Bronchial epithelial cell (primary cell): ENCODE measurements around the gene NEK10. TPM values are rescaled to one million over a fixed set of nuclear protein-coding genes. Genes with fewer than 3 reads are reported as not detected.

Source experiments
- DNase-seq: peaks from one replicate; pipeline ENCODE4 v3.0.0-alpha.2; 2010; ENCODE audit warnings: low read depth
- FAIRE-seq: peaks from 2 replicates; lab custom pipeline; 2011; peaks lifted over from hg19 to GRCh38; lab: Jason Lieb, UNC
- H3K27me3 ChIP-seq: 2 replicates; pipeline ENCODE4 v1.5.1; 2011; ENCODE audit warnings: low read length; ENCODE audit not compliant: control insufficient read depth, insufficient read depth
- H3K36me3 ChIP-seq: 2 replicates; pipeline ENCODE4 v1.5.1; 2011; ENCODE audit warnings: low read length; ENCODE audit not compliant: control insufficient read depth, insufficient read depth
- H3K4me3 ChIP-seq: 2 replicates; pipeline ENCODE4 v1.5.1; 2011; ENCODE audit warnings: mild to moderate bottlenecking, low read depth, low read length, control low read depth
- CTCF ChIP-seq: IDR thresholded peaks from 2 replicates; pipeline ENCODE4 v1.5.1; 2011; ENCODE audit warnings: mild to moderate bottlenecking, moderate library complexity, low read length, control low read depth, inconsistent platforms; ENCODE audit not compliant: insufficient read depth, severe bottlenecking
- total RNA-seq: library from RNA; depleted of rRNA; stranded (reverse); fragments of >200 nt; gene quantifications from 2 replicates; pipeline ENCODE4 v1.2.1, GENCODE V29; 2014

Gene NEK10
- total RNA-seq, 1 donor from 2014 or later, result 1.1 TPM

GRCh38 chr3:27079427-27080257 lies 289.5 kb downstream of the NEK10 start:
- TF ChIP-seq CTCF, result no peak
- no peaks in the 10 kb centered on the region for H3K27me3 ChIP-seq
- H3K4me3 ChIP-seq, result no peak overlapping the region
- no peak for FAIRE-seq
- no peaks in the 10 kb centered on the region for H3K36me3 ChIP-seq
- DNase-seq, result no peak

- Histone ChIP-seq H3K36me3 (no peaks in the 10 kb centered on the region), H3K27me3 (no peaks in the 10 kb centered on the region), H3K4me3 (no peak overlapping the region)
- TF ChIP-seq CTCF, result no peak
- no peak for DNase-seq
- FAIRE-seq, result no peak
Observed at GRCh38 chr3:27078246-27078913, 290.8 kb downstream of the NEK10 start.

GRCh38 chr3:27076815-27077630 lies 292.2 kb downstream of the NEK10 start:
- TF ChIP-seq CTCF, result no peak
- Histone ChIP-seq H3K4me3 (no peak overlapping the region), H3K27me3 (no peaks in the 10 kb centered on the region), H3K36me3 (no peaks in the 10 kb centered on the region)
- no peak for FAIRE-seq
- no peak for DNase-seq

GRCh38 chr3:27074914-27075313 lies 294.3 kb downstream of the NEK10 start:
- H3K27me3 ChIP-seq, result no peaks in the 10 kb centered on the region
- peak; percentile 15 for DNase-seq
- FAIRE-seq, result no peak
- no peak overlapping the region for H3K4me3 ChIP-seq
- no peaks in the 10 kb centered on the region for H3K36me3 ChIP-seq
- no peak for TF ChIP-seq CTCF

- Histone ChIP-seq H3K36me3 (no peaks in the 10 kb centered on the region), H3K27me3 (no peaks in the 10 kb centered on the region), H3K4me3 (no peak overlapping the region)
- TF ChIP-seq CTCF, result no peak
- FAIRE-seq (no peak), DNase-seq (no peak)
Observed at GRCh38 chr3:27073912-27074311, 295.3 kb downstream of the NEK10 start.
